HepG2 (cell line): ENCODE data around the gene SMAD3. TPM values are rescaled to one million over a fixed set of nuclear protein-coding genes. Genes with fewer than 3 reads are reported as not detected.

Source experiments
- ATAC-seq: fragments of 200-7000 bp; cut with Tn5 transposase; 3 replicates; pipeline ENCODE4 v1.9.1; 2020; ENCODE audit warnings: mild to moderate bottlenecking, moderate library complexity
- BruUV-seq: library from RNA; stranded (reverse); fragments of 400-500 nt; replicated peaks from 2 replicates; lab custom pipeline; 2021; lab: Mats Ljungman, UMichigan
- CTCF ChIA-PET: fragments of 300-600 bp; formaldehyde crosslinking; extraction: SDS; loops from one replicate; lab custom pipeline; 2021; ENCODE audit warnings: low total read pairs, inconsistent platforms, low intra/inter-chr PET ratio; lab: Yijun Ruan, JAX
- POLR2A ChIA-PET: fragments of 350-600 bp; sonication (Branson Sonifier 250); formaldehyde crosslinking; loops from one replicate; lab custom pipeline; 2020; ENCODE audit warnings: antibody characterized with exemption, inconsistent platforms; lab: Yijun Ruan, JAX
- DNase-seq: peaks from one replicate; pipeline ENCODE4 v3.0.0-alpha.2; 2015; ENCODE audit warnings: low spot score
- FAIRE-seq: peaks from 3 replicates; lab custom pipeline; 2011; peaks lifted over from hg19 to GRCh38; lab: Jason Lieb, UNC
- H2AFZ ChIP-seq: one replicate; pipeline ENCODE4 v1.6.1; 2011; ENCODE audit warnings: low read length, inconsistent platforms
- H3K27ac ChIP-seq: fragments of 300-600 bp; 3 replicates; pipeline ENCODE4 v1.8.0; 2011; ENCODE audit warnings: mixed run types, mild to moderate bottlenecking, mixed read lengths, low read length, inconsistent platforms; ENCODE audit not compliant: insufficient read depth; ENCODE audit errors: extremely low read length
- H3K27me3 ChIP-seq, 2 experiments: fragments of 200-600 bp in 1 of 2; 2 replicates in 1 of 2; 3 replicates in 1 of 2; pipeline versions ENCODE4 v1.6.0 to v1.8.0; 2011; ENCODE audit warnings: low read length in 2 of 2, mild to moderate bottlenecking in 2 of 2, moderate library complexity in 2 of 2, inconsistent platforms in 1 of 2; ENCODE audit not compliant: insufficient read depth in 2 of 2, control insufficient read depth in 1 of 2
- H3K36me3 ChIP-seq, 2 experiments: fragments of 200-600 bp in 1 of 2; replicated peaks in 1 of 2; 2 replicates in 1 of 2; 3 replicates in 1 of 2; pipeline versions ENCODE4 v1.5.1 to v1.8.0; 2011; ENCODE audit warnings: low read length in 2 of 2, inconsistent platforms in 1 of 2; ENCODE audit not compliant: insufficient read depth in 2 of 2, control insufficient read depth in 1 of 2
- H3K4me1 ChIP-seq: 2 replicates; pipeline ENCODE4 v1.5.1; 2012; ENCODE audit warnings: low read length, inconsistent platforms; ENCODE audit not compliant: insufficient read depth
- H3K4me2 ChIP-seq: 2 replicates; pipeline ENCODE4 v1.6.0; 2011; ENCODE audit warnings: low read depth, low read length, inconsistent platforms
- H3K4me3 ChIP-seq, 3 experiments: fragments of 200-600 bp in 1 of 3; sonication (generic), shearing (Covaris generic) in 1 of 3; replicated peaks in 1 of 3; 2 replicates each; pipeline ENCODE4 v1.5.1; 2011 to 2016; ENCODE audit warnings: low read length in 3 of 3, inconsistent platforms in 2 of 3, low read depth in 2 of 3, mild to moderate bottlenecking in 2 of 3, control low read depth in 1 of 3, mixed read lengths in 1 of 3; ENCODE audit not compliant: insufficient read depth in 1 of 3
- H3K79me2 ChIP-seq: one replicate; pipeline ENCODE4 v1.6.1; 2011; ENCODE audit warnings: low read length, inconsistent platforms; ENCODE audit not compliant: insufficient read depth
- H3K9ac ChIP-seq: 2 replicates; pipeline ENCODE4 v1.6.0; 2011; ENCODE audit warnings: mild to moderate bottlenecking, low read depth, low read length, inconsistent platforms; ENCODE audit not compliant: insufficient read depth
- H3K9me3 ChIP-seq: 2 replicates; pipeline ENCODE4 v1.5.1; 2012; ENCODE audit warnings: mild to moderate bottlenecking, low read length
- H4K20me1 ChIP-seq: 2 replicates; pipeline ENCODE4 v1.6.0; 2011; ENCODE audit warnings: inconsistent platforms, mild to moderate bottlenecking, low read length, moderate library complexity; ENCODE audit not compliant: insufficient read depth
- DMAP1 ChIP-seq: IDR thresholded peaks from 2 replicates; pipeline ENCODE4 v1.6.1; 2016
- FOXC1 ChIP-seq: sonication (generic); formaldehyde crosslinking; IDR thresholded peaks from 2 replicates; pipeline ENCODE4 v1.8.0; 2022; ENCODE audit warnings: mild to moderate bottlenecking, missing genetic modification reagents, borderline replicate concordance
- PHF21A ChIP-seq: sonication (generic); formaldehyde crosslinking; IDR thresholded peaks from 2 replicates; pipeline ENCODE4 v1.5.0; 2020; ENCODE audit warnings: mild to moderate bottlenecking, missing genetic modification reagents
- ZC3H13 ChIP-seq: sonication (generic); formaldehyde crosslinking; IDR thresholded peaks from 2 replicates; pipeline ENCODE4 v1.8.1; 2023; ENCODE audit warnings: mild to moderate bottlenecking, missing genetic modification reagents, moderate library complexity
- ZNF687 ChIP-seq: sonication (generic); formaldehyde crosslinking; IDR thresholded peaks from 2 replicates; pipeline ENCODE4 v1.5.1; 2020; ENCODE audit warnings: mild to moderate bottlenecking, missing genetic modification reagents, moderate library complexity
- WGBS: methylation state at CpG from one replicate; pipeline ENCODE4 v1.1.6; 2017; ENCODE audit warnings: low lambda C conversion rate; 5-methylcytosine and 5-hydroxymethylcytosine counted together
- in situ Hi-C: cut with HindIII; loops from 2 replicates; pipeline ENCODE4 v1.10.0; 2017; ENCODE audit warnings: low pct_unique_long_range_greater_than_20kb; ENCODE audit not compliant: extremely low pct_ligation_motif_present
- intact Hi-C: fragments of 100-400 bp; cut with micrococcal nuclease; formaldehyde crosslinking; loops from one replicate; pipeline ENCODE4 v1.10.0; 2022; ENCODE audit not compliant: unreplicated experiment
- polyA plus RNA-seq, 8 experiments: library from polyadenylated mRNA; depleted of rRNA in 3 of 8; stranded (reverse) in 7 of 8; unstranded in 1 of 8; fragments of >200 nt; fragmentation: Illumina TruSeq in 4 of 8; extraction: Trizol in 4 of 8; gene quantifications; 2 replicates each; pipeline versions ENCODE4 v1.2.1 to v1.2.3, GENCODE V29; 2011 to 2016; ENCODE audit warnings: low read depth in 4 of 8, missing spikeins in 1 of 8, mixed read lengths in 1 of 8; ENCODE audit not compliant: insufficient read depth in 1 of 8
- total RNA-seq, 5 experiments: library from RNA; depleted of rRNA; stranded (reverse); fragments of >200 nt; fragmentation: Illumina TruSeq; extraction: Trizol; gene quantifications; 2 replicates each; pipeline ENCODE4 v1.2.3, GENCODE V29; 2016; ENCODE audit warnings: low read depth in 1 of 5
- TF ChIP-seq, protein P1 (sequence below): sonication (generic); formaldehyde crosslinking; IDR thresholded peaks from 2 replicates; pipeline ENCODE4 v1.4.0; 2020; ENCODE audit warnings: mild to moderate bottlenecking, missing genetic modification reagents

The SMAD3 gene
- total and polyA plus RNA-seq, 2 of the 13 experiments (the other 11 are each of a cell fraction or from before 2014, with no cell fraction given), result 8.6 to 56.3 TPM

GRCh38 chr15:67066041-67066958, 898 bp downstream of the SMAD3 start (continued):
- TF ChIP-seq, protein P1, sequence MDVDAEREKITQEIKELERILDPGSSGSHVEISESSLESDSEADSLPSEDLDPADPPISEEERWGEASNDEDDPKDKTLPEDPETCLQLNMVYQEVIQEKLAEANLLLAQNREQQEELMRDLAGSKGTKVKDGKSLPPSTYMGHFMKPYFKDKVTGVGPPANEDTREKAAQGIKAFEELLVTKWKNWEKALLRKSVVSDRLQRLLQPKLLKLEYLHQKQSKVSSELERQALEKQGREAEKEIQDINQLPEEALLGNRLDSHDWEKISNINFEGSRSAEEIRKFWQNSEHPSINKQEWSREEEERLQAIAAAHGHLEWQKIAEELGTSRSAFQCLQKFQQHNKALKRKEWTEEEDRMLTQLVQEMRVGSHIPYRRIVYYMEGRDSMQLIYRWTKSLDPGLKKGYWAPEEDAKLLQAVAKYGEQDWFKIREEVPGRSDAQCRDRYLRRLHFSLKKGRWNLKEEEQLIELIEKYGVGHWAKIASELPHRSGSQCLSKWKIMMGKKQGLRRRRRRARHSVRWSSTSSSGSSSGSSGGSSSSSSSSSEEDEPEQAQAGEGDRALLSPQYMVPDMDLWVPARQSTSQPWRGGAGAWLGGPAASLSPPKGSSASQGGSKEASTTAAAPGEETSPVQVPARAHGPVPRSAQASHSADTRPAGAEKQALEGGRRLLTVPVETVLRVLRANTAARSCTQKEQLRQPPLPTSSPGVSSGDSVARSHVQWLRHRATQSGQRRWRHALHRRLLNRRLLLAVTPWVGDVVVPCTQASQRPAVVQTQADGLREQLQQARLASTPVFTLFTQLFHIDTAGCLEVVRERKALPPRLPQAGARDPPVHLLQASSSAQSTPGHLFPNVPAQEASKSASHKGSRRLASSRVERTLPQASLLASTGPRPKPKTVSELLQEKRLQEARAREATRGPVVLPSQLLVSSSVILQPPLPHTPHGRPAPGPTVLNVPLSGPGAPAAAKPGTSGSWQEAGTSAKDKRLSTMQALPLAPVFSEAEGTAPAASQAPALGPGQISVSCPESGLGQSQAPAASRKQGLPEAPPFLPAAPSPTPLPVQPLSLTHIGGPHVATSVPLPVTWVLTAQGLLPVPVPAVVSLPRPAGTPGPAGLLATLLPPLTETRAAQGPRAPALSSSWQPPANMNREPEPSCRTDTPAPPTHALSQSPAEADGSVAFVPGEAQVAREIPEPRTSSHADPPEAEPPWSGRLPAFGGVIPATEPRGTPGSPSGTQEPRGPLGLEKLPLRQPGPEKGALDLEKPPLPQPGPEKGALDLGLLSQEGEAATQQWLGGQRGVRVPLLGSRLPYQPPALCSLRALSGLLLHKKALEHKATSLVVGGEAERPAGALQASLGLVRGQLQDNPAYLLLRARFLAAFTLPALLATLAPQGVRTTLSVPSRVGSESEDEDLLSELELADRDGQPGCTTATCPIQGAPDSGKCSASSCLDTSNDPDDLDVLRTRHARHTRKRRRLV (CRISPR knock-in tag), result 0 out of 2 replicates have a peak, but pooled peaks have one; percentile 26
- TF ChIP-seq ZC3H13 (CRISPR knock-in tag), result peak; percentile 35; the same call in 1 of the 2 replicates

GRCh38 chr15:67066959-67067853, 1.8 kb downstream of the SMAD3 start:
- Histone ChIP-seq H4K20me1 (peaks cover 38% of the 10 kb centered on the region), H3K4me1 (peaks cover 63% of the 10 kb centered on the region), H3K27me3 (no peaks in the 10 kb centered on the region; a peak in 1 of 5 replicates), H3K79me2 (peaks cover 60% of the 10 kb centered on the region), H3K36me3 (peaks cover 4 to 11% of the 10 kb centered on the region in 2 experiments), H3K27ac (peak overlapping the region; percentile 61), H3K9me3 (no peaks in the 10 kb centered on the region), H3K4me3 (peak overlapping the region; percentile 78 to 98 (median 92)), H3K9ac (peak overlapping the region; percentile 90), H3K4me2 (peak overlapping the region; percentile 89), H2AFZ (no peak overlapping the region)
- in situ Hi-C loops (no loop called here), intact Hi-C loops (loop anchor here (2.0 kb wide), 1 partner anchor 188 kb away; the partner anchor contains the start of genes AAGAB and IQCH)
- FAIRE-seq, result no peak
- WGBS, result 3% methylated on average over 18 of the region's 28 CpGs
- ChIA-PET CTCF (no interaction called here), POLR2A (interaction anchor here (0.6 to 11.3 kb wide), 7 partner anchors 20 to 89 kb away, joined by 3 to 248 read pairs (median 9); no protein-coding TSS in a partner anchor)
- ATAC-seq, result no peak
- DNase-seq, result no peak
- no TSS peak for BruUV-seq
- TF ChIP-seq FOXC1 (CRISPR knock-in tag) (0 out of 2 replicates have a peak, but pooled peaks have one; percentile 29), DMAP1 (0 out of 2 replicates have a peak, but pooled peaks have one; percentile 4), ZNF687 (CRISPR knock-in tag) (peak; percentile 43), PHF21A (CRISPR knock-in tag) (0 out of 2 replicates have a peak, but pooled peaks have one; percentile 35)
